ENCODE results near the gene ANKRD65.

Gene ANKRD65

GRCh38 chr1:1395166-1395565 is 25.9 kb downstream of the ANKRD65 start:
- no peak for TF ChIP-seq CTCF (IDR thresholded peaks at IDR 0.05; ENCODE audit: insufficient read depth, missing control alignments)
- DNase-seq (ENCODE audit: insufficient read length, low spot score) = no peak
- no peak for FAIRE-seq

- FAIRE-seq (no peak), DNase-seq (ENCODE audit: insufficient read length, low spot score) (no peak)
- TF ChIP-seq CTCF (IDR thresholded peaks at IDR 0.05; ENCODE audit: insufficient read depth, missing control alignments) = no peak
Observed at GRCh38 chr1:1394116-1394515, 27.0 kb downstream of the ANKRD65 start.

- FAIRE-seq = no peak
- no peak for TF ChIP-seq CTCF (IDR thresholded peaks at IDR 0.05; ENCODE audit: insufficient read depth, missing control alignments)
Observed at GRCh38 chr1:1393428-1393827, 27.6 kb downstream of the ANKRD65 start.

GRCh38 chr1:1393014-1393413 is 28.1 kb downstream of the ANKRD65 start:
- no peak for TF ChIP-seq CTCF (IDR thresholded peaks at IDR 0.05; ENCODE audit: insufficient read depth, missing control alignments)
- FAIRE-seq = no peak
- no peak for DNase-seq (ENCODE audit: insufficient read length, low spot score)

More at GRCh38 chr1:1393428-1393827, 27.6 kb downstream of the ANKRD65 start:
- no peak for DNase-seq (ENCODE audit: insufficient read length, low spot score)

- FAIRE-seq = no peak
- no peak for TF ChIP-seq CTCF (IDR thresholded peaks at IDR 0.05; ENCODE audit: insufficient read depth, missing control alignments)
- DNase-seq (ENCODE audit: insufficient read length, low spot score) = no peak
Observed at GRCh38 chr1:1391225-1391624, 29.9 kb downstream of the ANKRD65 start.

- FAIRE-seq = no peak
- TF ChIP-seq CTCF (IDR thresholded peaks at IDR 0.05; ENCODE audit: insufficient read depth, missing control alignments) = no peak
Observed at GRCh38 chr1:1390675-1391074, 30.4 kb downstream of the ANKRD65 start.

GRCh38 chr1:1388078-1388472 is 33.0 kb downstream of the ANKRD65 start:
- no peak for TF ChIP-seq CTCF (IDR thresholded peaks at IDR 0.05; ENCODE audit: insufficient read depth, missing control alignments)

More at GRCh38 chr1:1390675-1391074, 30.4 kb downstream of the ANKRD65 start:
- no peak for DNase-seq (ENCODE audit: insufficient read length, low spot score)

More at GRCh38 chr1:1388078-1388472, 33.0 kb downstream of the ANKRD65 start:
- FAIRE-seq (no peak), DNase-seq (ENCODE audit: insufficient read length, low spot score) (no peak)
